Femur (tissue), 1 donor: ENCODE results near the gene HTR3A.

ENCODE experiments used
- DNase-seq: peaks from one replicate; pipeline ENCODE4 v3.0.0-alpha.2; 2017

Gene HTR3A

GRCh38 chr11:113980785-113981184 lies 5.9 kb downstream of the HTR3A start:
- DNase-seq, result no peak

- DNase-seq, result no peak
These were observed 7.4 kb downstream of the HTR3A start for GRCh38 chr11:113982306-113982705.

GRCh38 chr11:113984781-113985180 lies 9.9 kb downstream of the HTR3A start:
- no peak for DNase-seq

GRCh38 chr11:113985906-113986305 lies 11.0 kb downstream of the HTR3A start:
- no peak for DNase-seq

- no peak for DNase-seq
These were observed 11.6 kb downstream of the HTR3A start for GRCh38 chr11:113986351-113987140.

GRCh38 chr11:113989381-113989780 lies 14.5 kb downstream of the HTR3A start:
- no peak for DNase-seq

- no peak for DNase-seq
These were observed 15.0 kb downstream of the HTR3A start for GRCh38 chr11:113989916-113990315.

- peak; percentile 57 for DNase-seq
These were observed 16.3 kb downstream of the HTR3A start for GRCh38 chr11:113991170-113991569.

GRCh38 chr11:113991718-113992458 lies 17.0 kb downstream of the HTR3A start:
- DNase-seq, result no peak

- no peak for DNase-seq
These were observed 17.7 kb downstream of the HTR3A start for GRCh38 chr11:113992459-113993110.

- DNase-seq, result no peak
These were observed 19.4 kb downstream of the HTR3A start for GRCh38 chr11:113994077-113994954.

- DNase-seq, result no peak
These were observed 22.6 kb downstream of the HTR3A start for GRCh38 chr11:113997473-113997872.

- DNase-seq, result no peak
These were observed 23.7 kb downstream of the HTR3A start for GRCh38 chr11:113998574-113998973.

- DNase-seq, result no peak
These were observed 25.6 kb downstream of the HTR3A start for GRCh38 chr11:114000526-114000925.

GRCh38 chr11:114001416-114001815 lies 26.5 kb downstream of the HTR3A start:
- DNase-seq, result no peak

GRCh38 chr11:114008331-114008730 lies 33.4 kb downstream of the HTR3A start:
- no peak for DNase-seq

- no peak for DNase-seq
These were observed 36.0 kb downstream of the HTR3A start for GRCh38 chr11:114010931-114011330.

GRCh38 chr11:114011443-114011842 lies 36.5 kb downstream of the HTR3A start:
- DNase-seq, result no peak

- DNase-seq, result no peak
These were observed 40.2 kb downstream of the HTR3A start for GRCh38 chr11:114015117-114015516.

- DNase-seq, result no peak
These were observed 42.1 kb downstream of the HTR3A start for GRCh38 chr11:114016986-114017385.

- no peak for DNase-seq
These were observed 42.8 kb downstream of the HTR3A start for GRCh38 chr11:114017723-114018122.

GRCh38 chr11:114019046-114019445 lies 44.1 kb downstream of the HTR3A start:
- DNase-seq, result no peak

GRCh38 chr11:114019574-114019973 lies 44.7 kb downstream of the HTR3A start:
- no peak for DNase-seq
